ENCODE measurements around the gene QRFP.

QRFP gene

GRCh38 chr9:130891688-130892476 lies 4.7 kb downstream of the QRFP start:
- no peaks in the 10 kb centered on the region for H3K9me3 ChIP-seq (ENCODE audit: insufficient read depth, low read depth, low read length)
- no peak overlapping the region for H3K4me3 ChIP-seq (ENCODE audit: low read length)
- no peak overlapping the region for H3K9ac ChIP-seq (ENCODE audit: low read depth, low read length)
- H3K27me3 ChIP-seq (ENCODE audit: insufficient read depth, low read length): no peaks in the 10 kb centered on the region
- peaks cover 33% of the 10 kb centered on the region for H3K36me3 ChIP-seq (ENCODE audit: insufficient read depth, low read length)
- WGBS: 93% methylated on average over 18 of the region's 18 CpGs
- no peak overlapping the region for H3K27ac ChIP-seq (ENCODE audit: low read depth, low read length)
- H3K4me1 ChIP-seq (ENCODE audit: insufficient read depth, low read length): no peaks in the 10 kb centered on the region

- 95% methylated on average over 20 of the region's 20 CpGs for WGBS
- no peak overlapping the region for H3K4me3 ChIP-seq (ENCODE audit: low read length)
- no peaks in the 10 kb centered on the region for H3K4me1 ChIP-seq (ENCODE audit: insufficient read depth, low read length)
- H3K27ac ChIP-seq (ENCODE audit: low read depth, low read length): no peak overlapping the region
- H3K9ac ChIP-seq (ENCODE audit: low read depth, low read length): no peak overlapping the region
- no peaks in the 10 kb centered on the region for H3K9me3 ChIP-seq (ENCODE audit: insufficient read depth, low read depth, low read length)
- peaks cover 40% of the 10 kb centered on the region for H3K36me3 ChIP-seq (ENCODE audit: insufficient read depth, low read length)
- no peaks in the 10 kb centered on the region for H3K27me3 ChIP-seq (ENCODE audit: insufficient read depth, low read length)
Measured at GRCh38 chr9:130890870-130891687, 5.5 kb downstream of the QRFP start.

- H3K9ac ChIP-seq (ENCODE audit: low read depth, low read length): no peak overlapping the region
- no peak overlapping the region for H3K4me3 ChIP-seq (ENCODE audit: low read length)
- no peaks in the 10 kb centered on the region for H3K4me1 ChIP-seq (ENCODE audit: insufficient read depth, low read length)
- 94% methylated on average over 9 of the region's 9 CpGs for WGBS
- no peaks in the 10 kb centered on the region for H3K9me3 ChIP-seq (ENCODE audit: insufficient read depth, low read depth, low read length)
- H3K27ac ChIP-seq (ENCODE audit: low read depth, low read length): no peak overlapping the region
- H3K36me3 ChIP-seq (ENCODE audit: insufficient read depth, low read length): peaks cover 50% of the 10 kb centered on the region
- no peaks in the 10 kb centered on the region for H3K27me3 ChIP-seq (ENCODE audit: insufficient read depth, low read length)
Measured at GRCh38 chr9:130890124-130890523, 6.5 kb downstream of the QRFP start.

- peaks cover 68% of the 10 kb centered on the region for H3K36me3 ChIP-seq (ENCODE audit: insufficient read depth, low read length)
- 95% methylated on average over 22 of the region's 22 CpGs for WGBS
- no peaks in the 10 kb centered on the region for H3K4me1 ChIP-seq (ENCODE audit: insufficient read depth, low read length)
- no peak overlapping the region for H3K27ac ChIP-seq (ENCODE audit: low read depth, low read length)
- no peak overlapping the region for H3K9ac ChIP-seq (ENCODE audit: low read depth, low read length)
- H3K4me3 ChIP-seq (ENCODE audit: low read length): no peak overlapping the region
- H3K27me3 ChIP-seq (ENCODE audit: insufficient read depth, low read length): no peaks in the 10 kb centered on the region
- no peaks in the 10 kb centered on the region for H3K9me3 ChIP-seq (ENCODE audit: insufficient read depth, low read depth, low read length)
Measured at GRCh38 chr9:130888146-130888885, 8.3 kb downstream of the QRFP start.

- no peak overlapping the region for H3K27ac ChIP-seq (ENCODE audit: low read depth, low read length)
- 95% methylated on average over 24 of the region's 25 CpGs for WGBS
- no peaks in the 10 kb centered on the region for H3K9me3 ChIP-seq (ENCODE audit: insufficient read depth, low read depth, low read length)
- no peaks in the 10 kb centered on the region for H3K4me1 ChIP-seq (ENCODE audit: insufficient read depth, low read length)
- no peaks in the 10 kb centered on the region for H3K27me3 ChIP-seq (ENCODE audit: insufficient read depth, low read length)
- H3K9ac ChIP-seq (ENCODE audit: low read depth, low read length): no peak overlapping the region
- H3K4me3 ChIP-seq (ENCODE audit: low read length): no peak overlapping the region
- H3K36me3 ChIP-seq (ENCODE audit: insufficient read depth, low read length): peaks cover 68% of the 10 kb centered on the region
Measured at GRCh38 chr9:130887494-130888144, 9.0 kb downstream of the QRFP start.

GRCh38 chr9:130886981-130887380 lies 9.6 kb downstream of the QRFP start:
- no peak overlapping the region for H3K27ac ChIP-seq (ENCODE audit: low read depth, low read length)
- H3K27me3 ChIP-seq (ENCODE audit: insufficient read depth, low read length): no peaks in the 10 kb centered on the region
- H3K9me3 ChIP-seq (ENCODE audit: insufficient read depth, low read depth, low read length): no peaks in the 10 kb centered on the region
- 96% methylated on average over 23 of the region's 23 CpGs for WGBS
- no peak overlapping the region for H3K4me3 ChIP-seq (ENCODE audit: low read length)
- no peaks in the 10 kb centered on the region for H3K4me1 ChIP-seq (ENCODE audit: insufficient read depth, low read length)
- peaks cover 73% of the 10 kb centered on the region for H3K36me3 ChIP-seq (ENCODE audit: insufficient read depth, low read length)
- no peak overlapping the region for H3K9ac ChIP-seq (ENCODE audit: low read depth, low read length)

GRCh38 chr9:130885484-130886375 lies 10.9 kb downstream of the QRFP start:
- 95% methylated on average over 35 of the region's 35 CpGs for WGBS
- H3K4me1 ChIP-seq (ENCODE audit: insufficient read depth, low read length): no peaks in the 10 kb centered on the region
- no peak overlapping the region for H3K9ac ChIP-seq (ENCODE audit: low read depth, low read length)
- H3K27ac ChIP-seq (ENCODE audit: low read depth, low read length): no peak overlapping the region; the same call in 1 of the 2 replicates
- H3K36me3 ChIP-seq (ENCODE audit: insufficient read depth, low read length): peaks cover 82% of the 10 kb centered on the region
- H3K9me3 ChIP-seq (ENCODE audit: insufficient read depth, low read depth, low read length): no peaks in the 10 kb centered on the region
- H3K4me3 ChIP-seq (ENCODE audit: low read length): no peak overlapping the region
- no peaks in the 10 kb centered on the region for H3K27me3 ChIP-seq (ENCODE audit: insufficient read depth, low read length)

GRCh38 chr9:130884542-130885483 lies 11.8 kb downstream of the QRFP start:
- Histone ChIP-seq H3K9me3 (ENCODE audit: insufficient read depth, low read depth, low read length) (no peaks in the 10 kb centered on the region), H3K4me1 (ENCODE audit: insufficient read depth, low read length) (no peaks in the 10 kb centered on the region), H3K4me3 (ENCODE audit: low read length) (no peak overlapping the region), H3K9ac (ENCODE audit: low read depth, low read length) (no peak overlapping the region), H3K27ac (ENCODE audit: low read depth, low read length) (no peak overlapping the region), H3K36me3 (ENCODE audit: insufficient read depth, low read length) (peaks cover 84% of the 10 kb centered on the region), H3K27me3 (ENCODE audit: insufficient read depth, low read length) (no peaks in the 10 kb centered on the region)
- 95% methylated on average over 47 of the region's 47 CpGs for WGBS

- H3K27ac ChIP-seq (ENCODE audit: low read depth, low read length): no peak overlapping the region
- no peak overlapping the region for H3K9ac ChIP-seq (ENCODE audit: low read depth, low read length)
- H3K4me1 ChIP-seq (ENCODE audit: insufficient read depth, low read length): no peaks in the 10 kb centered on the region
- peaks cover 91% of the 10 kb centered on the region for H3K36me3 ChIP-seq (ENCODE audit: insufficient read depth, low read length)
- H3K9me3 ChIP-seq (ENCODE audit: insufficient read depth, low read depth, low read length): no peaks in the 10 kb centered on the region
- no peaks in the 10 kb centered on the region for H3K27me3 ChIP-seq (ENCODE audit: insufficient read depth, low read length)
- WGBS: 95% methylated on average over 25 of the region's 25 CpGs
- H3K4me3 ChIP-seq (ENCODE audit: low read length): no peak overlapping the region
Measured at GRCh38 chr9:130884111-130884531, 12.5 kb downstream of the QRFP start.

All from HUES64 (cell line).